GM19043 (cell line): ENCODE measurements around the gene DUSP11.
A peak's percentile ranks its signal among the peaks of the same experiment; 100 is the strongest.
"Not testable (repeated sequence)": the region's sequence is repeated elsewhere in the genome, so short reads cannot be mapped to it uniquely, and the experiment has no call there.

ENCODE experiments used
- ATAC-seq: cut with Tn5 transposase; IDR thresholded peaks from one replicate; pipeline ENCODE4 v1.9.1; 2021; ENCODE audit warnings: low read depth; ENCODE audit not compliant: unreplicated experiment

The DUSP11 gene

GRCh38 chr2:73779467-73780236, at the start of gene DUSP11:
TSS of gene DUSP11 (minus strand) at chr2:73780103. CDS start at chr2:73779974, 129 bp downstream.
- ATAC-seq = peak; percentile 98

- peak; percentile 75 for ATAC-seq
Observed at GRCh38 chr2:73828818-73829570, 49.1 kb upstream of the DUSP11 start, which contains the start of gene STAMBP. TSS of gene STAMBP (plus strand) at chr2:73828961. CDS start at chr2:73830857, 1,896 bp downstream.

- ATAC-seq = no peak
Observed at GRCh38 chr2:73828389-73828817, 48.5 kb upstream of the DUSP11 start.

GRCh38 chr2:73827660-73828388, 47.9 kb upstream of the DUSP11 start:
- ATAC-seq = no peak

GRCh38 chr2:73827018-73827417, 47.1 kb upstream of the DUSP11 start:
- no peak for ATAC-seq

GRCh38 chr2:73825408-73825807, 45.5 kb upstream of the DUSP11 start:
- no peak for ATAC-seq

GRCh38 chr2:73823916-73824523, 44.1 kb upstream of the DUSP11 start:
- no peak for ATAC-seq

GRCh38 chr2:73823416-73823815, 43.5 kb upstream of the DUSP11 start:
- ATAC-seq = no peak

GRCh38 chr2:73822991-73823390, 43.1 kb upstream of the DUSP11 start:
- no peak for ATAC-seq

- ATAC-seq = no peak
Observed at GRCh38 chr2:73822276-73822675, 42.4 kb upstream of the DUSP11 start.

- no peak for ATAC-seq
Observed at GRCh38 chr2:73821669-73822068, 41.8 kb upstream of the DUSP11 start.

- no peak for ATAC-seq
Observed at GRCh38 chr2:73821227-73821626, 41.3 kb upstream of the DUSP11 start.

- no peak for ATAC-seq
Observed at GRCh38 chr2:73818296-73818695, 38.4 kb upstream of the DUSP11 start.

GRCh38 chr2:73812635-73813034, 32.7 kb upstream of the DUSP11 start:
- ATAC-seq = no peak

GRCh38 chr2:73811878-73812277, 32.0 kb upstream of the DUSP11 start:
- no peak for ATAC-seq

- not testable (repeated sequence) for ATAC-seq
Observed at GRCh38 chr2:73783883-73784282, 4.0 kb upstream of the DUSP11 start, which contains the start of gene C2orf78. TSS of gene C2orf78 (plus strand) at chr2:73784183. CDS start at chr2:73784310, 127 bp downstream.

- not testable (repeated sequence) for ATAC-seq
Observed at GRCh38 chr2:73783402-73783801, 3.5 kb upstream of the DUSP11 start.

GRCh38 chr2:73780237-73780582, 307 bp upstream of the DUSP11 start:
- ATAC-seq = no peak

- ATAC-seq = not testable (repeated sequence)
Observed at GRCh38 chr2:73778867-73779466, 936 bp downstream of the DUSP11 start.

GRCh38 chr2:73776869-73777519, 2.9 kb downstream of the DUSP11 start:
- ATAC-seq = no peak
